Amygdala (tissue), 56 donors: ENCODE data around the gene TMEM256.

Source experiments
- DNase-seq, 56 donors: peaks; one replicate each; lab custom pipeline; 2025; lab: John Stamatoyannopoulos, UW

Gene TMEM256

DNA sequence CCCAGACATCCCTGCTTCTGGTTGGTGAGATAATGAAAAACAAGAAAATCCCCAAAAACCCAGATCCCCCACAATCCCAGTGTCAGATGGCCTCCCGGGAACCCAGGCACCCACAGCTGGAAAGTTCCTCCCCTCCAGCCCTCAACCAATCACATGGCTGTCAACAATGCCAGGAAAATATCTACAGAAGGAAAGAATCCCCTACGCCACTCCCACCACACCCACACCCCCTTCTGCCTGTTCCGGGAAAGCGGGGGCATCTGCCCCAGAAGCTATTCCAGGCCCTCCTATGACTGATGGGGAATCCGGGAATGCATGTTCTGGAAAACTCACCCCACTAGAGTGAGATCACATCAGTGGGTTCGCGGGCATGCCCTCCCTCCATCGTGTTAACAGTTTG, 47.1 kb downstream of the TMEM256 start:
- DNase-seq, result no peak

GRCh38 chr17:7356072-7356549, 47.8 kb downstream of the TMEM256 start:
- peak in 42 of 56 donors; percentile 5 to 77 (median 47) for DNase-seq

- DNase-seq, result peak in 1 of 56 donors; percentile 37
These were observed 48.3 kb downstream of the TMEM256 start for GRCh38 chr17:7355573-7355972.

- peak in 49 of 56 donors; percentile 18 to 97 (median 62) for DNase-seq
These were observed 48.8 kb downstream of the TMEM256 start, which contains the start of gene TMEM95 for GRCh38 chr17:7355053-7355452. Gene TMEM95 (plus strand): TSS chr17:7355156. CDS start chr17:7355205, 49 bp downstream.

- DNase-seq, result peak in 12 of 56 donors; percentile 10 to 68 (median 21)
These were observed 49.5 kb downstream of the TMEM256 start for GRCh38 chr17:7354262-7354843.
